Activated naive CD8-positive, alpha-beta T cell treated with anti-CD3 and anti-CD28 coated beads for 36 hours (primary cell): ENCODE measurements around the gene SURF6. TPM values are rescaled to one million over a fixed set of nuclear protein-coding genes. Genes with fewer than 3 reads are reported as not detected.
A peak's percentile ranks its signal among the peaks of the same experiment; 100 is the strongest.
"Not testable (repeated sequence)": the region's sequence is repeated elsewhere in the genome, so short reads cannot be mapped to it uniquely, and the experiment has no call there.

Source experiments
- DNase-seq: peaks from one replicate; pipeline ENCODE4 v3.0.0; 2021
- H3K27ac Mint-ChIP-seq: one replicate; pipeline ENCODE4 v1.8.0; 2022; ENCODE audit warnings: mild to moderate bottlenecking, moderate library complexity, mixed read lengths
- H3K27me3 Mint-ChIP-seq: one replicate; pipeline ENCODE4 v1.8.0; 2022; ENCODE audit warnings: mild to moderate bottlenecking, mixed read lengths
- H3K36me3 Mint-ChIP-seq: one replicate; pipeline ENCODE4 v1.8.0; 2021; ENCODE audit warnings: mild to moderate bottlenecking, mixed read lengths
- H3K4me1 Mint-ChIP-seq: one replicate; pipeline ENCODE4 v1.8.0; 2021; ENCODE audit warnings: mixed read lengths
- H3K4me3 Mint-ChIP-seq: one replicate; pipeline ENCODE4 v1.8.0; 2022; ENCODE audit warnings: mild to moderate bottlenecking, moderate library complexity, mixed read lengths
- H3K9me3 Mint-ChIP-seq: one replicate; pipeline ENCODE4 v1.8.0; 2022; ENCODE audit warnings: mixed read lengths
- total RNA-seq, 2 experiments: library from RNA; stranded (reverse); gene quantifications; one replicate each; pipeline ENCODE4 v1.2.3, GENCODE V29; 2021

Gene SURF6
- total RNA-seq, result 10 to 100 TPM; 31.8 to 33.0 TPM

GRCh38 chr9:133335924-133336811, at the start of gene SURF6:
Gene SURF6 (minus strand): TSS chr9:133336188. CDS start chr9:133336132, 56 bp downstream.
- Mint-ChIP-seq H3K9me3 (no peaks in the 10 kb centered on the region), H3K27me3 (no peaks in the 10 kb centered on the region), H3K36me3 (peaks cover 65% of the 10 kb centered on the region), H3K4me1 (peaks cover 37% of the 10 kb centered on the region), H3K4me3 (peak within 1 kb of the TSS; percentile 98), H3K27ac (peak within 1 kb of the TSS; percentile 94)
- peak; percentile 98 for DNase-seq

- no peak overlapping the region for H3K27ac Mint-ChIP-seq
- no peak for DNase-seq
- no peaks in the 10 kb centered on the region for H3K9me3 Mint-ChIP-seq
- no peak overlapping the region for H3K4me3 Mint-ChIP-seq
- H3K4me1 Mint-ChIP-seq, result no peaks in the 10 kb centered on the region
- no peaks in the 10 kb centered on the region for H3K36me3 Mint-ChIP-seq
- H3K27me3 Mint-ChIP-seq, result no peaks in the 10 kb centered on the region
Measured at GRCh38 chr9:133385452-133385851, 49.5 kb upstream of the SURF6 start.

GRCh38 chr9:133384736-133385321, 48.8 kb upstream of the SURF6 start:
- H3K36me3 Mint-ChIP-seq, result no peaks in the 10 kb centered on the region
- no peak overlapping the region for H3K4me3 Mint-ChIP-seq
- no peaks in the 10 kb centered on the region for H3K4me1 Mint-ChIP-seq
- no peak overlapping the region for H3K27ac Mint-ChIP-seq
- no peaks in the 10 kb centered on the region for H3K27me3 Mint-ChIP-seq
- DNase-seq, result no peak
- no peaks in the 10 kb centered on the region for H3K9me3 Mint-ChIP-seq

- no peak for DNase-seq
- no peaks in the 10 kb centered on the region for H3K9me3 Mint-ChIP-seq
- H3K4me1 Mint-ChIP-seq, result no peaks in the 10 kb centered on the region
- H3K4me3 Mint-ChIP-seq, result no peak overlapping the region
- no peaks in the 10 kb centered on the region for H3K36me3 Mint-ChIP-seq
- no peaks in the 10 kb centered on the region for H3K27me3 Mint-ChIP-seq
- H3K27ac Mint-ChIP-seq, result no peak overlapping the region
Measured at GRCh38 chr9:133383438-133383837, 47.5 kb upstream of the SURF6 start.

- H3K36me3 Mint-ChIP-seq, result no peaks in the 10 kb centered on the region
- H3K9me3 Mint-ChIP-seq, result no peaks in the 10 kb centered on the region
- H3K4me1 Mint-ChIP-seq, result no peaks in the 10 kb centered on the region
- no peaks in the 10 kb centered on the region for H3K27me3 Mint-ChIP-seq
- no peak overlapping the region for H3K27ac Mint-ChIP-seq
- DNase-seq, result no peak
- no peak overlapping the region for H3K4me3 Mint-ChIP-seq
Measured at GRCh38 chr9:133382507-133383141, 46.6 kb upstream of the SURF6 start.

- H3K9me3 Mint-ChIP-seq, result no peaks in the 10 kb centered on the region
- DNase-seq, result no peak
- no peak overlapping the region for H3K27ac Mint-ChIP-seq
- no peaks in the 10 kb centered on the region for H3K4me1 Mint-ChIP-seq
- H3K36me3 Mint-ChIP-seq, result no peaks in the 10 kb centered on the region
- peaks cover 3% of the 10 kb centered on the region for H3K27me3 Mint-ChIP-seq
- no peak overlapping the region for H3K4me3 Mint-ChIP-seq
Measured at GRCh38 chr9:133380734-133381133, 44.7 kb upstream of the SURF6 start.

- Mint-ChIP-seq H3K4me1 (peaks cover 2% of the 10 kb centered on the region), H3K27ac (no peak overlapping the region), H3K9me3 (no peaks in the 10 kb centered on the region), H3K4me3 (no peak overlapping the region), H3K36me3 (peaks cover 6% of the 10 kb centered on the region), H3K27me3 (peaks cover 3% of the 10 kb centered on the region)
- DNase-seq, result no peak
Measured at GRCh38 chr9:133379153-133380086, 43.4 kb upstream of the SURF6 start.

GRCh38 chr9:133378408-133378962, 42.5 kb upstream of the SURF6 start:
- Mint-ChIP-seq H3K9me3 (no peaks in the 10 kb centered on the region), H3K27me3 (peaks cover 3% of the 10 kb centered on the region), H3K27ac (no peak overlapping the region), H3K4me3 (no peak overlapping the region), H3K4me1 (peaks cover 6% of the 10 kb centered on the region), H3K36me3 (peaks cover 11% of the 10 kb centered on the region)
- no peak for DNase-seq

- peaks cover 11% of the 10 kb centered on the region for H3K4me1 Mint-ChIP-seq
- H3K27me3 Mint-ChIP-seq, result peaks cover 3% of the 10 kb centered on the region
- H3K27ac Mint-ChIP-seq, result no peak overlapping the region
- no peak overlapping the region for H3K4me3 Mint-ChIP-seq
- peaks cover 17% of the 10 kb centered on the region for H3K36me3 Mint-ChIP-seq
- H3K9me3 Mint-ChIP-seq, result no peaks in the 10 kb centered on the region
- no peak for DNase-seq
Measured at GRCh38 chr9:133377721-133378216, 41.8 kb upstream of the SURF6 start.

GRCh38 chr9:133377280-133377679, 41.3 kb upstream of the SURF6 start:
- not testable (repeated sequence) for H3K27ac Mint-ChIP-seq, H3K9me3 Mint-ChIP-seq
- peak overlapping the region; percentile 57 for H3K4me3 Mint-ChIP-seq

GRCh38 chr9:133375724-133376654, 40.0 kb upstream of the SURF6 start, which contains the start of the genes STKLD1 and SURF4:
Gene STKLD1 (plus strand): TSS chr9:133376366. CDS start chr9:133376474, 108 bp downstream.
Gene SURF4 (minus strand): TSS chr9:133376060. CDS start chr9:133375969, 91 bp downstream.
- Mint-ChIP-seq H3K36me3 (peaks cover 29% of the 10 kb centered on the region), H3K4me1 (peaks cover 28% of the 10 kb centered on the region), H3K27ac (peak within 1 kb of the TSS; percentile 98), H3K27me3 (peaks cover 3% of the 10 kb centered on the region), H3K9me3 (no peaks in the 10 kb centered on the region), H3K4me3 (peak within 1 kb of the TSS; percentile 98)
- peak; percentile 97 for DNase-seq

More at GRCh38 chr9:133377280-133377679, 41.3 kb upstream of the SURF6 start:
- DNase-seq, H3K27me3 Mint-ChIP-seq: not testable (repeated sequence)
- Mint-ChIP-seq H3K4me1 (peaks cover 16% of the 10 kb centered on the region), H3K36me3 (peaks cover 22% of the 10 kb centered on the region)

- Mint-ChIP-seq H3K4me1 (peaks cover 35% of the 10 kb centered on the region), H3K27me3 (peaks cover 3% of the 10 kb centered on the region), H3K27ac (peak overlapping the region; percentile 98), H3K9me3 (no peaks in the 10 kb centered on the region), H3K36me3 (peaks cover 36% of the 10 kb centered on the region), H3K4me3 (peak overlapping the region; percentile 98)
- peak; percentile 43 for DNase-seq
Measured at GRCh38 chr9:133375116-133375723, 39.2 kb upstream of the SURF6 start.
